Lower leg skin (tissue), 4 donors: ENCODE data around the gene SUB1. TPM values are rescaled to one million over a fixed set of nuclear protein-coding genes. Genes with fewer than 3 reads are reported as not detected.

Experiments used
- DNase-seq, 2 donors: peaks; one replicate each; pipeline ENCODE4 v3.0.0-alpha.2; 2019; ENCODE audit warnings: low spot score in 2 of 2
- H3K4me3 ChIP-seq: fragments of 200-600 bp; sonication (generic); 2 replicates; pipeline ENCODE4 v1.5.1; 2017; ENCODE audit warnings: mild to moderate bottlenecking, low read depth; ENCODE audit not compliant: poor library complexity, severe bottlenecking
- CTCF ChIP-seq, 3 donors: fragments of 450-650 bp; IDR thresholded peaks; one replicate each; pipeline ENCODE4 v1.5.1; 2016; ENCODE audit warnings: antibody characterized with exemption in 3 of 3, mild to moderate bottlenecking in 3 of 3, moderate library complexity in 2 of 3
- POLR2A ChIP-seq, 2 donors: fragments of 450-650 bp; IDR thresholded peaks; one replicate each; pipeline ENCODE4 v1.6.1; 2016 to 2017; ENCODE audit warnings: antibody characterized with exemption in 2 of 2, mild to moderate bottlenecking in 1 of 2, moderate library complexity in 1 of 2
- WGBS, 2 donors: methylation state at CpG; one replicate each; pipeline ENCODE4 v1.1.5; 2018; 5-methylcytosine and 5-hydroxymethylcytosine counted together
- intact Hi-C: fragments of 100-400 bp; cut with DNase I; formaldehyde crosslinking; loops from one replicate; pipeline ENCODE4 v1.15.0; 2023; ENCODE audit warnings: low total_unique reads
- total RNA-seq, 4 donors: library from RNA; depleted of rRNA; stranded (reverse); fragments of >200 nt; gene quantifications; one replicate each; pipeline ENCODE4 v1.1.0, GENCODE V29; 2016

The SUB1 gene
- total RNA-seq, 4 donors from 2014 or later, result 63.0 to 137 (median 102) TPM

- no peak for DNase-seq
- H3K4me3 ChIP-seq, result no peak overlapping the region
- intact Hi-C loops, result loop anchor here (10.0 kb wide), 1 partner anchor 384 kb away; no protein-coding TSS in a partner anchor
- no peak for TF ChIP-seq CTCF (IDR thresholded peaks at IDR 0.05)
- TF ChIP-seq POLR2A (IDR thresholded peaks at IDR 0.05), result no peak
- WGBS, 2 donors, result 69 to 91% methylated on average over 2 of the region's 2 CpGs
Observed at GRCh38 chr5:32618962-32619361, 33.6 kb downstream of the SUB1 start.

GRCh38 chr5:32621256-32621655 is 35.9 kb downstream of the SUB1 start:
- WGBS, 2 donors, result 60 to 63% methylated on average over 8 of the region's 8 CpGs
- intact Hi-C loops, result no loop called here
- no peak for DNase-seq
- H3K4me3 ChIP-seq, result no peak overlapping the region
- no peak for TF ChIP-seq CTCF (IDR thresholded peaks at IDR 0.05)
- TF ChIP-seq POLR2A (IDR thresholded peaks at IDR 0.05), result no peak

GRCh38 chr5:32625106-32625505 is 39.7 kb downstream of the SUB1 start:
- DNase-seq, result no peak
- no peak overlapping the region for H3K4me3 ChIP-seq
- no peak for TF ChIP-seq CTCF (IDR thresholded peaks at IDR 0.05)
- TF ChIP-seq POLR2A (IDR thresholded peaks at IDR 0.05), result no peak
- intact Hi-C loops, result no loop called here
- WGBS, 2 donors, result 52 to 63% methylated on average over 3 of the region's 3 CpGs

GRCh38 chr5:32625547-32625946 is 40.2 kb downstream of the SUB1 start:
- no peak for DNase-seq
- no peak overlapping the region for H3K4me3 ChIP-seq
- WGBS, 2 donors, result 68 to 74% methylated on average over 5 of the region's 5 CpGs
- TF ChIP-seq CTCF (IDR thresholded peaks at IDR 0.05) (no peak), POLR2A (IDR thresholded peaks at IDR 0.05) (no peak)
- intact Hi-C loops, result no loop called here

GRCh38 chr5:32627219-32627870 is 42.0 kb downstream of the SUB1 start:
- no peak overlapping the region for H3K4me3 ChIP-seq
- TF ChIP-seq POLR2A (IDR thresholded peaks at IDR 0.05) (no peak), CTCF (IDR thresholded peaks at IDR 0.05) (no peak)
- DNase-seq, result no peak
- 86 to 90% methylated on average over 5 of the region's 5 CpGs for WGBS, 2 donors
- intact Hi-C loops, result no loop called here
